HepG2 (cell line): ENCODE data around the gene LCORL. TPM values are rescaled to one million over a fixed set of nuclear protein-coding genes. Genes with fewer than 3 reads are reported as not detected.

ENCODE experiments used
- ATAC-seq: fragments of 200-7000 bp; cut with Tn5 transposase; 3 replicates; pipeline ENCODE4 v1.9.1; 2020; ENCODE audit warnings: mild to moderate bottlenecking, moderate library complexity
- BruUV-seq: library from RNA; stranded (reverse); fragments of 400-500 nt; replicated peaks from 2 replicates; lab custom pipeline; 2021; lab: Mats Ljungman, UMichigan
- CTCF ChIA-PET: fragments of 300-600 bp; formaldehyde crosslinking; extraction: SDS; loops from one replicate; lab custom pipeline; 2021; ENCODE audit warnings: low total read pairs, inconsistent platforms, low intra/inter-chr PET ratio; lab: Yijun Ruan, JAX
- POLR2A ChIA-PET: fragments of 350-600 bp; sonication (Branson Sonifier 250); formaldehyde crosslinking; loops from one replicate; lab custom pipeline; 2020; ENCODE audit warnings: antibody characterized with exemption, inconsistent platforms; lab: Yijun Ruan, JAX
- DNase-seq: peaks from one replicate; pipeline ENCODE4 v3.0.0-alpha.2; 2015; ENCODE audit warnings: low spot score
- FAIRE-seq: peaks from 3 replicates; lab custom pipeline; 2011; peaks lifted over from hg19 to GRCh38; lab: Jason Lieb, UNC
- H2AFZ ChIP-seq: one replicate; pipeline ENCODE4 v1.6.1; 2011; ENCODE audit warnings: low read length, inconsistent platforms
- H3K27ac ChIP-seq: fragments of 300-600 bp; 3 replicates; pipeline ENCODE4 v1.8.0; 2011; ENCODE audit warnings: mixed run types, mild to moderate bottlenecking, mixed read lengths, low read length, inconsistent platforms; ENCODE audit not compliant: insufficient read depth; ENCODE audit errors: extremely low read length
- H3K27me3 ChIP-seq, 2 experiments: fragments of 200-600 bp in 1 of 2; 2 replicates in 1 of 2; 3 replicates in 1 of 2; pipeline versions ENCODE4 v1.6.0 to v1.8.0; 2011; ENCODE audit warnings: low read length in 2 of 2, mild to moderate bottlenecking in 2 of 2, moderate library complexity in 2 of 2, inconsistent platforms in 1 of 2; ENCODE audit not compliant: insufficient read depth in 2 of 2, control insufficient read depth in 1 of 2
- H3K36me3 ChIP-seq, 2 experiments: fragments of 200-600 bp in 1 of 2; replicated peaks in 1 of 2; 2 replicates in 1 of 2; 3 replicates in 1 of 2; pipeline versions ENCODE4 v1.5.1 to v1.8.0; 2011; ENCODE audit warnings: low read length in 2 of 2, inconsistent platforms in 1 of 2; ENCODE audit not compliant: insufficient read depth in 2 of 2, control insufficient read depth in 1 of 2
- H3K4me1 ChIP-seq: 2 replicates; pipeline ENCODE4 v1.5.1; 2012; ENCODE audit warnings: low read length, inconsistent platforms; ENCODE audit not compliant: insufficient read depth
- H3K4me2 ChIP-seq: 2 replicates; pipeline ENCODE4 v1.6.0; 2011; ENCODE audit warnings: low read depth, low read length, inconsistent platforms
- H3K4me3 ChIP-seq, 3 experiments: fragments of 200-600 bp in 1 of 3; sonication (generic), shearing (Covaris generic) in 1 of 3; replicated peaks in 1 of 3; 2 replicates each; pipeline ENCODE4 v1.5.1; 2011 to 2016; ENCODE audit warnings: low read length in 3 of 3, inconsistent platforms in 2 of 3, low read depth in 2 of 3, mild to moderate bottlenecking in 2 of 3, control low read depth in 1 of 3, mixed read lengths in 1 of 3; ENCODE audit not compliant: insufficient read depth in 1 of 3
- H3K79me2 ChIP-seq: one replicate; pipeline ENCODE4 v1.6.1; 2011; ENCODE audit warnings: low read length, inconsistent platforms; ENCODE audit not compliant: insufficient read depth
- H3K9ac ChIP-seq: 2 replicates; pipeline ENCODE4 v1.6.0; 2011; ENCODE audit warnings: mild to moderate bottlenecking, low read depth, low read length, inconsistent platforms; ENCODE audit not compliant: insufficient read depth
- H3K9me3 ChIP-seq: 2 replicates; pipeline ENCODE4 v1.5.1; 2012; ENCODE audit warnings: mild to moderate bottlenecking, low read length
- H4K20me1 ChIP-seq: 2 replicates; pipeline ENCODE4 v1.6.0; 2011; ENCODE audit warnings: inconsistent platforms, mild to moderate bottlenecking, low read length, moderate library complexity; ENCODE audit not compliant: insufficient read depth
- ERF ChIP-seq: IDR thresholded peaks from 2 replicates; pipeline ENCODE4 v1.6.1; 2018; ENCODE audit warnings: missing biosample characterization, missing genetic modification reagents
- FUBP1 ChIP-seq: sonication (generic); formaldehyde crosslinking; IDR thresholded peaks from 2 replicates; pipeline ENCODE4 v1.5.1; 2020; ENCODE audit warnings: missing genetic modification reagents, mild to moderate bottlenecking, borderline replicate concordance
- HOMEZ ChIP-seq: IDR thresholded peaks from 2 replicates; pipeline ENCODE4 v1.6.1; 2016; ENCODE audit warnings: low read depth
- IKZF5 ChIP-seq: IDR thresholded peaks from 2 replicates; pipeline ENCODE4 v1.6.1; 2018; ENCODE audit warnings: missing genetic modification reagents, mild to moderate bottlenecking, missing compliant biosample characterization
- LBX2 ChIP-seq: sonication (generic); formaldehyde crosslinking; IDR thresholded peaks from 2 replicates; pipeline ENCODE4 v1.5.0; 2020; ENCODE audit warnings: missing genetic modification reagents, mild to moderate bottlenecking, borderline replicate concordance
- MEIS1 ChIP-seq: sonication (generic); formaldehyde crosslinking; IDR thresholded peaks from 2 replicates; pipeline ENCODE4 v1.9.0; 2021; ENCODE audit warnings: mild to moderate bottlenecking, missing genetic modification reagents, moderate library complexity, borderline replicate concordance
- NFIC ChIP-seq: IDR thresholded peaks from 2 replicates; pipeline ENCODE4 v1.6.1; 2012; ENCODE audit warnings: mild to moderate bottlenecking, low read length, inconsistent platforms
- NR2C2 ChIP-seq: sonication (generic); formaldehyde crosslinking; IDR thresholded peaks from 2 replicates; pipeline ENCODE4 v1.4.0; 2020; ENCODE audit warnings: missing genetic modification reagents, mild to moderate bottlenecking, moderate library complexity, borderline replicate concordance
- POGZ ChIP-seq: sonication (generic); formaldehyde crosslinking; IDR thresholded peaks from 2 replicates; pipeline ENCODE4 v1.4.0; 2020; ENCODE audit warnings: mild to moderate bottlenecking, missing genetic modification reagents
- RBM22 ChIP-seq: fragments of 200-400 bp; formaldehyde crosslinking; optimal IDR thresholded peaks from 2 replicates; pipeline ENCODE3; 2017; ENCODE audit warnings: mild to moderate bottlenecking, low read length, moderate library complexity
- SMAD9 ChIP-seq: sonication (generic); formaldehyde crosslinking; IDR thresholded peaks from 2 replicates; pipeline ENCODE4 v1.5.1; 2020; ENCODE audit warnings: mild to moderate bottlenecking, missing genetic modification reagents
- SRF ChIP-seq: IDR thresholded peaks from 2 replicates; pipeline ENCODE4 v1.6.1; 2011; ENCODE audit warnings: mild to moderate bottlenecking, low read depth, low read length, moderate library complexity
- TBX2 ChIP-seq: sonication (generic); formaldehyde crosslinking; IDR thresholded peaks from 2 replicates; pipeline ENCODE4 v1.5.0; 2020; ENCODE audit warnings: missing genetic modification reagents, mild to moderate bottlenecking, borderline replicate concordance
- TRIM22 ChIP-seq: fragments of 450-650 bp; IDR thresholded peaks from 2 replicates; pipeline ENCODE4 v1.6.1; 2017
- ZHX1 ChIP-seq: sonication (generic); formaldehyde crosslinking; IDR thresholded peaks from 2 replicates; pipeline ENCODE4 v1.8.1; 2022; ENCODE audit warnings: low read depth, mild to moderate bottlenecking, missing genetic modification reagents
- ZNF205 ChIP-seq: IDR thresholded peaks from 2 replicates; pipeline ENCODE4 v1.6.1; 2018; ENCODE audit warnings: missing biosample characterization, missing genetic modification reagents
- ZNF605 ChIP-seq: sonication (generic); formaldehyde crosslinking; IDR thresholded peaks from 2 replicates; pipeline ENCODE4 v1.8.0; 2022; ENCODE audit warnings: mild to moderate bottlenecking, missing genetic modification reagents
- WGBS: methylation state at CpG from one replicate; pipeline ENCODE4 v1.1.6; 2017; ENCODE audit warnings: low lambda C conversion rate; 5-methylcytosine and 5-hydroxymethylcytosine counted together
- in situ Hi-C: cut with HindIII; loops from 2 replicates; pipeline ENCODE4 v1.10.0; 2017; ENCODE audit warnings: low pct_unique_long_range_greater_than_20kb; ENCODE audit not compliant: extremely low pct_ligation_motif_present
- intact Hi-C: fragments of 100-400 bp; cut with micrococcal nuclease; formaldehyde crosslinking; loops from one replicate; pipeline ENCODE4 v1.10.0; 2022; ENCODE audit not compliant: unreplicated experiment
- polyA plus RNA-seq, 8 experiments: library from polyadenylated mRNA; depleted of rRNA in 3 of 8; stranded (reverse) in 7 of 8; unstranded in 1 of 8; fragments of >200 nt; fragmentation: Illumina TruSeq in 4 of 8; extraction: Trizol in 4 of 8; gene quantifications; 2 replicates each; pipeline versions ENCODE4 v1.2.1 to v1.2.3, GENCODE V29; 2011 to 2016; ENCODE audit warnings: low read depth in 4 of 8, missing spikeins in 1 of 8, mixed read lengths in 1 of 8; ENCODE audit not compliant: insufficient read depth in 1 of 8
- total RNA-seq, 5 experiments: library from RNA; depleted of rRNA; stranded (reverse); fragments of >200 nt; fragmentation: Illumina TruSeq; extraction: Trizol; gene quantifications; 2 replicates each; pipeline ENCODE4 v1.2.3, GENCODE V29; 2016; ENCODE audit warnings: low read depth in 1 of 5

LCORL gene
- total and polyA plus RNA-seq, 2 of the 13 experiments (the other 11 are each of a cell fraction or from before 2014, with no cell fraction given): 5.3 to 14.5 TPM

- H3K79me2 ChIP-seq: no peaks in the 10 kb centered on the region
- POLR2A ChIA-PET: no interaction called here
- DNase-seq: no peak
- no peak overlapping the region for H3K4me2 ChIP-seq
- H3K4me3 ChIP-seq: no peak overlapping the region
- intact Hi-C loops (no loop called here), in situ Hi-C loops (no loop called here)
- ATAC-seq: no peak
- no TSS peak for BruUV-seq
- peaks cover 0 to 4% of the 10 kb centered on the region in 2 experiments; a peak in 2 of 5 replicates for H3K36me3 ChIP-seq
- H3K27me3 ChIP-seq: no peaks in the 10 kb centered on the region
- H4K20me1 ChIP-seq: no peaks in the 10 kb centered on the region
- no peak overlapping the region for H3K27ac ChIP-seq
- WGBS: 100% methylated on average over 3 of the region's 3 CpGs
- no peaks in the 10 kb centered on the region for H3K4me1 ChIP-seq
- FAIRE-seq: no peak
- no peak overlapping the region for H3K9ac ChIP-seq
- CTCF ChIA-PET: no interaction called here
- no peak overlapping the region for H2AFZ ChIP-seq
- peaks cover 25% of the 10 kb centered on the region for H3K9me3 ChIP-seq
- TF ChIP-seq ZNF605 (CRISPR knock-in tag): no peak
- TF ChIP-seq HOMEZ (CRISPR knock-in tag): no peak
- TF ChIP-seq FUBP1: no peak
- no peak for TF ChIP-seq LBX2 (CRISPR knock-in tag)
- TF ChIP-seq SMAD9 (CRISPR knock-in tag): no peak
- no peak for TF ChIP-seq SRF
- no peak for TF ChIP-seq TBX2
- no peak for TF ChIP-seq NFIC
- TF ChIP-seq ZHX1: no peak
- TF ChIP-seq ZNF205 (CRISPR knock-in tag): no peak
- TF ChIP-seq TRIM22: no peak
- TF ChIP-seq ERF: no peak
- no peak for TF ChIP-seq IKZF5
- no peak for TF ChIP-seq RBM22
- no peak for TF ChIP-seq POGZ
- no peak for TF ChIP-seq MEIS1 (CRISPR knock-in tag)
- TF ChIP-seq NR2C2: no peak
Observed at GRCh38 chr4:17930256-17930655, 91.3 kb downstream of the LCORL start.
